Gastrocnemius medialis (tissue), 4 donors: ENCODE measurements around the gene EXOC2. TPM values are rescaled to one million over a fixed set of nuclear protein-coding genes. Genes with fewer than 3 reads are reported as not detected.

Source experiments
- ATAC-seq, 2 donors: fragments of 150-250 bp; one replicate each; pipeline ENCODE4 v1.9.1; 2016
- DNase-seq, 2 donors: peaks; one replicate each; pipeline ENCODE4 v3.0.0-alpha.2; 2019
- H3K27ac ChIP-seq, 4 donors: fragments of 200-600 bp; sonication (generic); 1 replicate in 1 of 4; 2 replicates in 3 of 4; pipeline ENCODE4 v1.5.1; 2016 to 2018; ENCODE audit warnings: mild to moderate bottlenecking in 2 of 4, moderate library complexity in 1 of 4
- H3K27me3 ChIP-seq, 3 donors: fragments of 200-600 bp; sonication (generic) in 2 of 3; 1 replicate in 1 of 3; 2 replicates in 2 of 3; pipeline versions ENCODE4 v1.5.1 to v1.6.0; 2016 to 2019; ENCODE audit warnings: mild to moderate bottlenecking in 1 of 3, moderate library complexity in 1 of 3
- H3K36me3 ChIP-seq, 2 donors: fragments of 200-600 bp; sonication (generic) in 1 of 2; one replicate each; pipeline ENCODE4 v1.5.1; 2017 to 2018
- H3K4me1 ChIP-seq, 2 donors: fragments of 200-600 bp; sonication (generic) in 1 of 2; one replicate each; pipeline ENCODE4 v1.5.1; 2016 to 2017; ENCODE audit warnings: mild to moderate bottlenecking in 2 of 2
- H3K4me3 ChIP-seq, 4 donors: fragments of 200-600 bp; sonication (generic) in 3 of 4; 1 replicate in 1 of 4; 2 replicates in 3 of 4; pipeline ENCODE4 v1.5.1; 2016 to 2019; ENCODE audit warnings: mild to moderate bottlenecking in 2 of 4
- H3K9me3 ChIP-seq, 3 donors: fragments of 200-600 bp; sonication (generic) in 2 of 3; 1 replicate in 1 of 3; 2 replicates in 2 of 3; pipeline ENCODE4 v1.5.1; 2016 to 2019
- CTCF ChIP-seq, 5 experiments: fragments of 450-650 bp in 3 of 5; fragments of 200-600 bp in 2 of 5; sonication (generic) in 2 of 5; IDR thresholded peaks in 4 of 5; conservative IDR thresholded peaks in 1 of 5; 1 replicate in 4 of 5; 2 replicates in 1 of 5; pipeline ENCODE4 v1.5.1; 2016 to 2019; ENCODE audit warnings: antibody characterized with exemption in 5 of 5, mild to moderate bottlenecking in 3 of 5, moderate library complexity in 3 of 5
- POLR2A ChIP-seq, 2 donors: fragments of 450-650 bp; IDR thresholded peaks; one replicate each; pipeline ENCODE4 v1.6.1; 2017; ENCODE audit warnings: antibody characterized with exemption in 2 of 2, mild to moderate bottlenecking in 2 of 2, moderate library complexity in 2 of 2
- in situ Hi-C, 4 donors: fragments of 200-750 bp; cut with MboI; loops; one replicate each; pipeline versions ENCODE4 v1.15.0 to v1.8.0; 2017; ENCODE audit warnings: low sequenced_read_pairs in 4 of 4
- intact Hi-C: fragments of 100-400 bp; cut with DNase I; formaldehyde crosslinking; loops from one replicate; pipeline ENCODE4 v1.15.1; 2023; ENCODE audit warnings: low total_unique reads
- total RNA-seq, 4 donors: library from RNA; depleted of rRNA; stranded (reverse); fragments of >200 nt; gene quantifications; one replicate each; pipeline versions ENCODE4 v1.1.0 to v1.2.3, GENCODE V29; 2016

The EXOC2 gene
- total RNA-seq, 4 donors from 2014 or later: 12.6 to 16.4 (median 15.0) TPM

DNA sequence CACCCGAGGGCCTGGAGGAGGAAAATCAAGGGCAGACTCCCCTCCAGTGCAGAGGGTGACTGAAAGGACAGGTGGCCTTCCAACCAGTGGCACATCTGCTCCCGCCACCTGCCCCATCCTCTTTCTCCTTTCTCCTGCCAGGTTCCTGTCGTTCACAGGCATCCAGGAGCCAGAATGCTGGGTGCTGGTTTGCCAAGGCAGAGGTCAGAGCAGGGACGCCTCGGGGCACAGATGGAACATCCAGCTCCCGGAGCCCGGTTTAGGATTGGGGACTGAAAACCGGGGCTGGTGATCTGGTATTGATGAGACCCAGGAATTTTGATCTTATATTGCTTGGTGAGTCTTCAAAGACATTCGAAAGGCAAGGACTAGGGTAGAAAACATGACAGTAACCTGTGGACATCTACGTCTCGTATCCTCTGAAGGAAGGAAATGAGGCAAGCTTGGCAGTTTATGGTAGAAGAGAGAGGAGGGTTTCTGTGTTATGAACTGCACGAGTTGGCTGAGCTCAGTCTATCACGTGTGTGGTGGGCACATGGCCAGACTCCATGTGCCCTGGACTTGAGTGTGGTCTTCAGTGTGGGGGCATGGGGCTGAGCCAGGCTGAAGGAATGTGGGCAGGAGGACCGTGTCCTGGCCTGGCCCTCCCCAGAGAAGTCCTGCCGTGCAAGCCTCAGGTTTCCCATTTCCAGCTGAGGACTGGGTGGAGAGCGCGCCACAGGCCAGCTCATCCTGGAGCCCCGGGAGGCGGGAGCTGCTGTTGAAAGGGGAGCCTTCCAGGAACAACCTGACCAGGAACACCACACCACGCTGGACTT, 227.2 kb downstream of the EXOC2 start:
- Histone ChIP-seq H3K27me3 (peaks cover 3 to 5% (median 3%) of the 10 kb centered on the region in 3 donors), H3K4me1 (no peaks in the 10 kb centered on the region), H3K27ac (no peak overlapping the region), H3K9me3 (no peaks in the 10 kb centered on the region), H3K4me3 (no peak overlapping the region), H3K36me3 (no peaks in the 10 kb centered on the region)
- no peak for ATAC-seq
- TF ChIP-seq CTCF (IDR thresholded peaks at IDR 0.05 in 4 of 5, conservative IDR thresholded peaks at IDR 0.05 in 1 of 5): no peak
- no peak for TF ChIP-seq POLR2A (IDR thresholded peaks at IDR 0.05)
- in situ Hi-C loops (no loop called here), intact Hi-C loops (no loop called here)
- no peak for DNase-seq

DNA sequence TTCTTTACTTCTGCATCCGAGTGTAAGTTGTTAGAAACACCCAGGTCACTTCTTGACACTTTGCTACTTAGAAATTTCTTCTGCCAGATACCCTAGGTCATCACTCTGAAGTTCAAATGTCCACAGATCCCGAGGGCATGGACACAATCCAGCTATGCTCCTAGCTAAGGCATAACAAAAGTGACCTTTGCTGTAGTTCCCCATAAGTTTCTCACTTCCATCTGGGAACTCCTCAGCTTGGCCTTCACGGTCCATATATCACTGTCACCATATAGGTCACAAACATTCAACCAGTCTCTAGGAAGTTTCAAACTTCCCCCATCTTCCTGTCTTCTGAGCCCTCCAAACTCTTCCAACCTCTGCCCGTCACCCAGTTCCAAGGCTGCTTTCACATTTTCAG, 236.1 kb downstream of the EXOC2 start:
- intact Hi-C loops: no loop called here
- ATAC-seq: no peak
- no peaks in the 10 kb centered on the region for H3K9me3 ChIP-seq
- no peaks in the 10 kb centered on the region for H3K4me1 ChIP-seq
- in situ Hi-C loops: no loop called here
- peaks cover 0 to 3% (median 0%) of the 10 kb centered on the region in 3 donors for H3K27me3 ChIP-seq
- no peak for DNase-seq
- no peak overlapping the region for H3K4me3 ChIP-seq
- TF ChIP-seq CTCF (IDR thresholded peaks at IDR 0.05 in 4 of 5, conservative IDR thresholded peaks at IDR 0.05 in 1 of 5) (no peak), POLR2A (IDR thresholded peaks at IDR 0.05) (no peak)
- H3K36me3 ChIP-seq: no peaks in the 10 kb centered on the region
- no peak overlapping the region for H3K27ac ChIP-seq

DNA sequence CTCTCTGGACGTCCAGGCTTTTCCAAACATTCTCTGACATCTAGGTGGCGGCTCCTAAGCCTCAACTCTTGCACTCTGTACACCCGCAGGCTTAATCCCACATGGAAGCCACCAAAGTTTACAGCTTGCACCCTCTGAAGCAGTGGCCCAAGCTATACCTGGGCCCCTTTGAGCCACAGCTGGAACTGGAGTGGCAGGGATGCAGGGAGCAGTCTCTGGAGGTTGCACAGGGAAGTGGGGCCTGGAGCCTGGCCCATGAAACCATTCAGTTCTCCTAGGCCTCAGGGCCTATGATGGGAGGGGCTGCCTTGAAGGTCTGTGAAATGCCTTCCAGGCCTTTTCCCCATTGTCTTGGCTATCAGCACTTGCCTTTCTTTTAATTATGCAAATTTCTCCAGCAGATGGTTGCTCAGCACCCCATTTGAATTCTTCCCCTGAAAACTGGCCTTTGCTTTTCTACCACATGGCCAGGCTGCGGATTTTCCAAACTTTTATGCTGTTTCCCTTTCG, 236.5 kb downstream of the EXOC2 start:
- ATAC-seq (no peak), DNase-seq (no peak)
- Histone ChIP-seq H3K36me3 (no peaks in the 10 kb centered on the region), H3K9me3 (no peaks in the 10 kb centered on the region), H3K27me3 (peaks cover 0 to 3% (median 0%) of the 10 kb centered on the region in 3 donors), H3K4me1 (no peaks in the 10 kb centered on the region), H3K4me3 (no peak overlapping the region), H3K27ac (no peak overlapping the region)
- TF ChIP-seq POLR2A (IDR thresholded peaks at IDR 0.05) (no peak), CTCF (IDR thresholded peaks at IDR 0.05 in 4 of 5, conservative IDR thresholded peaks at IDR 0.05 in 1 of 5) (no peak)
- in situ Hi-C loops (no loop called here), intact Hi-C loops (no loop called here)

GRCh38 chr6:455835-456234, 237.1 kb downstream of the EXOC2 start:
- TF ChIP-seq CTCF (IDR thresholded peaks at IDR 0.05 in 4 of 5, conservative IDR thresholded peaks at IDR 0.05 in 1 of 5) (no peak), POLR2A (IDR thresholded peaks at IDR 0.05) (no peak)
- DNase-seq: no peak

More at GRCh38 chr6:455835-456234, 237.1 kb downstream of the EXOC2 start:
- H3K4me1 ChIP-seq: no peaks in the 10 kb centered on the region
- H3K27ac ChIP-seq: no peak overlapping the region
- intact Hi-C loops (no loop called here), in situ Hi-C loops (no loop called here)
- ATAC-seq: no peak
- no peaks in the 10 kb centered on the region for H3K9me3 ChIP-seq
- H3K27me3 ChIP-seq: peaks cover 0 to 3% (median 0%) of the 10 kb centered on the region in 3 donors
- no peaks in the 10 kb centered on the region for H3K36me3 ChIP-seq
- H3K4me3 ChIP-seq: no peak overlapping the region
